ENCODE results near the gene SMYD3. TPM values are rescaled to one million over a fixed set of nuclear protein-coding genes. Genes with fewer than 3 reads are reported as not detected.
"Not testable (repeated sequence)": the region's sequence is repeated elsewhere in the genome, so short reads cannot be mapped to it uniquely, and the experiment has no call there.

Gene SMYD3
- total and polyA plus RNA-seq, 5 donors = 6.8 to 11.6 (median 9.9) TPM

- ATAC-seq (no peak), DNase-seq (no peak)
- WGBS = 95% methylated on average over 9 of the region's 9 CpGs
- H3K27ac ChIP-seq (ENCODE audit: low read length) = no peak overlapping the region
- no peaks in the 10 kb centered on the region for H3K27me3 ChIP-seq (ENCODE audit: control insufficient read depth, insufficient read depth)
- H3K4me1 ChIP-seq (ENCODE audit: control insufficient read depth, insufficient read depth, low read length) = no peaks in the 10 kb centered on the region
- intact Hi-C loops (cut with DNase I) = no loop called here
- no peak overlapping the region for H3K4me3 ChIP-seq (ENCODE audit: low read length)
- no peaks in the 10 kb centered on the region for H3K9me3 ChIP-seq (ENCODE audit: control insufficient read depth, low read length)
Measured at GRCh38 chr1:245779797-245780755, 727.0 kb downstream of the SMYD3 start.

- no peak overlapping the region for H3K27ac ChIP-seq (ENCODE audit: low read length)
- WGBS = 95% methylated on average over 3 of the region's 3 CpGs
- no peaks in the 10 kb centered on the region for H3K9me3 ChIP-seq (ENCODE audit: control insufficient read depth, low read length)
- DNase-seq = no peak
- no peaks in the 10 kb centered on the region for H3K27me3 ChIP-seq (ENCODE audit: control insufficient read depth, insufficient read depth)
- intact Hi-C loops (cut with DNase I) = no loop called here
- ATAC-seq = no peak
- H3K4me3 ChIP-seq (ENCODE audit: low read length) = no peak overlapping the region
- no peaks in the 10 kb centered on the region for H3K4me1 ChIP-seq (ENCODE audit: control insufficient read depth, insufficient read depth, low read length)
Measured at GRCh38 chr1:245777752-245778151, 729.3 kb downstream of the SMYD3 start.

GRCh38 chr1:245776694-245777332 is 730.3 kb downstream of the SMYD3 start:
- DNase-seq (no peak), ATAC-seq (no peak)
- Histone ChIP-seq H3K27me3 (ENCODE audit: control insufficient read depth, insufficient read depth) (no peaks in the 10 kb centered on the region), H3K27ac (ENCODE audit: low read length) (no peak overlapping the region), H3K4me1 (ENCODE audit: control insufficient read depth, insufficient read depth, low read length) (no peaks in the 10 kb centered on the region), H3K4me3 (ENCODE audit: low read length) (no peak overlapping the region), H3K9me3 (ENCODE audit: control insufficient read depth, low read length) (no peaks in the 10 kb centered on the region)
- intact Hi-C loops (cut with DNase I) = no loop called here
- 64% methylated on average over 5 of the region's 5 CpGs for WGBS

- H3K27ac ChIP-seq (ENCODE audit: low read length) = no peak overlapping the region
- ATAC-seq (no peak), DNase-seq (no peak)
- H3K27me3 ChIP-seq (ENCODE audit: control insufficient read depth, insufficient read depth) = no peaks in the 10 kb centered on the region
- intact Hi-C loops (cut with DNase I) = no loop called here
- no peaks in the 10 kb centered on the region for H3K9me3 ChIP-seq (ENCODE audit: control insufficient read depth, low read length)
- no peak overlapping the region for H3K4me3 ChIP-seq (ENCODE audit: low read length)
- WGBS = 93% methylated on average over 4 of the region's 4 CpGs
- H3K4me1 ChIP-seq (ENCODE audit: control insufficient read depth, insufficient read depth, low read length) = no peaks in the 10 kb centered on the region
Measured at GRCh38 chr1:245776139-245776538, 730.9 kb downstream of the SMYD3 start.

GRCh38 chr1:245774931-245775330 is 732.1 kb downstream of the SMYD3 start:
- H3K4me1 ChIP-seq (ENCODE audit: control insufficient read depth, insufficient read depth, low read length); intact Hi-C loops (cut with DNase I); DNase-seq; H3K4me3 ChIP-seq (ENCODE audit: low read length); H3K9me3 ChIP-seq (ENCODE audit: control insufficient read depth, low read length); H3K27ac ChIP-seq (ENCODE audit: low read length); ATAC-seq; H3K27me3 ChIP-seq (ENCODE audit: control insufficient read depth, insufficient read depth): not testable (repeated sequence)
- WGBS = 91% methylated on average over 25 of the region's 25 CpGs

- Histone ChIP-seq H3K27me3 (ENCODE audit: control insufficient read depth, insufficient read depth) (no peaks in the 10 kb centered on the region), H3K9me3 (ENCODE audit: control insufficient read depth, low read length) (no peaks in the 10 kb centered on the region), H3K4me1 (ENCODE audit: control insufficient read depth, insufficient read depth, low read length) (no peaks in the 10 kb centered on the region), H3K4me3 (ENCODE audit: low read length) (no peak overlapping the region), H3K27ac (ENCODE audit: low read length) (no peak overlapping the region)
- DNase-seq (no peak), ATAC-seq (no peak)
- intact Hi-C loops (cut with DNase I) = no loop called here
- WGBS = 39% methylated on average over 2 of the region's 2 CpGs
Measured at GRCh38 chr1:245774196-245774595, 732.9 kb downstream of the SMYD3 start.

GRCh38 chr1:245773344-245773743 is 733.7 kb downstream of the SMYD3 start:
- Histone ChIP-seq H3K27ac (ENCODE audit: low read length) (no peak overlapping the region), H3K27me3 (ENCODE audit: control insufficient read depth, insufficient read depth) (no peaks in the 10 kb centered on the region), H3K9me3 (ENCODE audit: control insufficient read depth, low read length) (no peaks in the 10 kb centered on the region), H3K4me1 (ENCODE audit: control insufficient read depth, insufficient read depth, low read length) (no peaks in the 10 kb centered on the region), H3K4me3 (ENCODE audit: low read length) (no peak overlapping the region)
- ATAC-seq (peak in 1 of 2 donors; percentile 52), DNase-seq (no peak)
- 81% methylated on average over 3 of the region's 3 CpGs for WGBS
- intact Hi-C loops (cut with DNase I) = no loop called here

GRCh38 chr1:245772739-245773138 is 734.3 kb downstream of the SMYD3 start:
- 88% methylated on average over 1 of the region's 1 CpG for WGBS
- ATAC-seq (no peak), DNase-seq (no peak)
- no peak overlapping the region for H3K4me3 ChIP-seq (ENCODE audit: low read length)
- no peaks in the 10 kb centered on the region for H3K27me3 ChIP-seq (ENCODE audit: control insufficient read depth, insufficient read depth)
- H3K27ac ChIP-seq (ENCODE audit: low read length) = no peak overlapping the region
- H3K4me1 ChIP-seq (ENCODE audit: control insufficient read depth, insufficient read depth, low read length) = no peaks in the 10 kb centered on the region
- H3K9me3 ChIP-seq (ENCODE audit: control insufficient read depth, low read length) = no peaks in the 10 kb centered on the region
- intact Hi-C loops (cut with DNase I) = no loop called here

GRCh38 chr1:245772325-245772724 is 734.8 kb downstream of the SMYD3 start:
- 84% methylated on average over 1 of the region's 1 CpG for WGBS
- DNase-seq (no peak), ATAC-seq (no peak)
- intact Hi-C loops (cut with DNase I) = no loop called here
- Histone ChIP-seq H3K4me1 (ENCODE audit: control insufficient read depth, insufficient read depth, low read length) (no peaks in the 10 kb centered on the region), H3K9me3 (ENCODE audit: control insufficient read depth, low read length) (no peaks in the 10 kb centered on the region), H3K27me3 (ENCODE audit: control insufficient read depth, insufficient read depth) (no peaks in the 10 kb centered on the region), H3K4me3 (ENCODE audit: low read length) (no peak overlapping the region), H3K27ac (ENCODE audit: low read length) (no peak overlapping the region)

GRCh38 chr1:245771511-245772281 is 735.4 kb downstream of the SMYD3 start:
- Histone ChIP-seq H3K9me3 (ENCODE audit: control insufficient read depth, low read length) (no peaks in the 10 kb centered on the region), H3K27me3 (ENCODE audit: control insufficient read depth, insufficient read depth) (no peaks in the 10 kb centered on the region), H3K4me3 (ENCODE audit: low read length) (no peak overlapping the region), H3K4me1 (ENCODE audit: control insufficient read depth, insufficient read depth, low read length) (no peaks in the 10 kb centered on the region), H3K27ac (ENCODE audit: low read length) (no peak overlapping the region)
- DNase-seq (no peak), ATAC-seq (peak; percentile 91)
- intact Hi-C loops (cut with DNase I) = no loop called here
- WGBS = 57% methylated on average over 5 of the region's 5 CpGs

- H3K4me1 ChIP-seq (ENCODE audit: control insufficient read depth, insufficient read depth, low read length) = no peaks in the 10 kb centered on the region
- intact Hi-C loops (cut with DNase I) = no loop called here
- DNase-seq (no peak), ATAC-seq (no peak)
- no peaks in the 10 kb centered on the region for H3K9me3 ChIP-seq (ENCODE audit: control insufficient read depth, low read length)
- no peaks in the 10 kb centered on the region for H3K27me3 ChIP-seq (ENCODE audit: control insufficient read depth, insufficient read depth)
- WGBS = 89% methylated on average over 2 of the region's 2 CpGs
- no peak overlapping the region for H3K27ac ChIP-seq (ENCODE audit: low read length)
- no peak overlapping the region for H3K4me3 ChIP-seq (ENCODE audit: low read length)
Measured at GRCh38 chr1:245770156-245770555, 736.9 kb downstream of the SMYD3 start.
